Measurements from ENCODE around the gene SAA4.
"Not testable (repeated sequence)": the region's sequence is repeated elsewhere in the genome, so short reads cannot be mapped to it uniquely, and the experiment has no call there.

Gene SAA4

DNA sequence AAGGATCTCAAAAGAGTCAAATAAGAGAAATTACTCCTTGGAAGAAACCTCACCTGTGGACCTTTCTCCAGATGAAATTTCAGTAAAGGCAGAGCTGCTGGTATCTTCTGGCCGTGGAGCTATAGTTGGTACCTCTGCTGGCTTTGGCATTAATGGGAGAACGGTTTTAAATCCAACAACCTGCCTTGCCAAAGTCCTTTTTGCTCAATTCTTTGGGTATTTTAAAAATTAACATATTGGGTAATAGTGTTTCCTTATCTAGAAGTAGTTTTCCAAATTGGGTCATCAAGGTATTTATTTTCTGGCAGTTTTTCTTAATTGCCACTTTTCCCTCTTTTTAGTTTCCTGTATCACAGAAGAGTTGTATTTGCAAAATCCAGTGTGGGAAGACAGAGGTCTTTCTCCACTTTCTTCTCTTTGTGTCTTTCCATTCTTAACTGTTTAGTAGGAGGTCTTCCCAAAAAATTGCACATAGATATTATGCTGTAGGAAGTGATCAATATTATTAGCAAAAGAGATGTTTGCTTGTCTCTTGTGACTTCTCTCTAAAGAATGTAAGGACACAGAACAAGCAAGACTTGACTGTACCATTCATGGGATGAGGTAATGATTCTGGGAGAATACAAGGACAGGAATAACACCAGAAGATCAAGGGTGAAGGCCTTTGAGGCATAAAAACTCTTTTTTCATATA lies at the start of gene SAA4:
Gene SAA4 (minus strand): TSS at position 139 of the 693 bp plus-strand sequence. CDS start 876 bp downstream, outside the sequence.
- no peak for DNase-seq (ENCODE audit: low read depth)

- DNase-seq (ENCODE audit: low read depth), result no peak
These were observed 49.2 kb upstream of the SAA4 start for GRCh38 chr11:18285841-18286240.

DNA sequence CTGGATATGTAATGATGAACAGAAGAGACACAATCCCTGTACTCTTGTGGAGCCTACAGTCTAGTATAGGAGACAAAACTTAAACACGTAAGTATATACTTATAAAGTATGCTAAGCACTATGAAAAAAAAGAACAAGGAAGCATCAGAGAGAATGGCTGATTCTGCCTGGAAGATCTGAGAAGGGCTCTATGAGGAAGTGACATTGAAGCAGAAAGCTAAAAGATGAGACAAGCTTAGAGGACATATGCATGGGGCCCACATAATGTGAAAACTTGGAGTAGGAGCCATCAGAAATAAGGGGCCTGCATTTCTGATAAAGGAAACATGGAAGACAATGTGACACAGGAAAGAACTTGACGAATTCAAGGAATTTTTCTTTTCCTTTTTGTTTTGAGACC lies 46.0 kb upstream of the SAA4 start:
- no peak for DNase-seq (ENCODE audit: low read depth)

GRCh38 chr11:18280438-18281045 lies 43.9 kb upstream of the SAA4 start:
- no peak for DNase-seq (ENCODE audit: low read depth)

- DNase-seq (ENCODE audit: low read depth), result no peak
These were observed 41.1 kb upstream of the SAA4 start for GRCh38 chr11:18277565-18278271.

DNA sequence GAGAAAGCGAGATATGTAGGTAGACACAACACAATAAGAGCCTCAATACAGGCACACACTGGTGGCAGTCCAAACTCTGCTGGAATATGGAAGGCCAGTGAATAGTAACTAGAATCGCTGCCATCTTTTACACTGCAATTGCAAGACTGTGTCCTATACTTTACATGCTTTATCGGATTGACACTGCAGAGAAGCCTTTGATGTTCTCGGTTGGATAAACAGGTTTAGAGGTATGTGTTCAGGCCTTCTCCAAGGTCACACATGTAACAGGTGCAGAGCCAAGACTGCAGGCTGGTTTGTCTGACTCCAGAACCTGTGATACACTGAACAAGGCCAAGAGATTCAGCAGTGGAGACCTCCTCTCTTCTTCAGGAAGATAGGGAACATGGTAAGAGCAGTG lies 34.6 kb upstream of the SAA4 start:
- no peak for DNase-seq (ENCODE audit: low read depth)

DNA sequence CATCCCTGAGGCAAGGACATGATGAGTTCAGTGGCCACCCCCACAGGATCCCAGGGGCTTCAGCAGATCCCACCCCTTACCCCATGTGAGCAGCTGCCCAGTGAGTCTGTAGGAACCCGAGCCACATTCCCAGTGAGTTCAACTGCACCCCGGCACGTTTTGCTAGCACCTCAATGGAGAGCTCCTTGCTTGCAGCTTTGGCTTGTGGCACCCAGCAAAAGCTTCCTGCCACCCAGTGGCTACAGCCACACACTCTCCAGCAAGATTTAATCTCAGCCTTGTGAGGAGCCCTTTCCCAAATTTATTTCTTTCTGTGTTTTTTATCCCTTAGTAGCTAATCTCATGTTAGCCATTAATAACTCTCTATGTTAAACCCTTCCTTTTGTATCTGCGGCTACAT lies 33.5 kb upstream of the SAA4 start:
- DNase-seq (ENCODE audit: low read depth), result no peak

DNA sequence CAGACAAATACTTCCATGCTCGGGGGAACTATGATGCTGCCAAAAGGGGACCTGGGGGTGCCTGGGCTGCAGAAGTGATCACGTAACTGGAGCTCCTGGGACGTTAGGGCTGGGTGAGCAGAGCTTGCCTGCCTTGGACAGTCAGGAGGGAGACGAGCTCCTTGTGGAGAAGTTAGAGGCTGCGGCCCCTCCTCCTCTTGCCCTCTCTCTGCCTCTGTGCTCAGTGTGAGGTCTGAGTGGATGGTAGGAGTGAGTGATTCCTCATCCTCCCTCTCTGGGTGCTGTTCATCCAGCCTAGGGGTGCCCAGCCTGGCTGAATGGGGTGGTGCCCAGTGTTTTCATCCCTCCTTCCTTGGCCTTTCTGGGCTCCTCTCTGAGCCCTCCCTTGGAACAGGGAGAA lies 32.6 kb upstream of the SAA4 start:
- not testable (repeated sequence) for DNase-seq (ENCODE audit: low read depth)

- not testable (repeated sequence) for DNase-seq (ENCODE audit: low read depth)
These were observed 30.9 kb upstream of the SAA4 start for GRCh38 chr11:18267335-18268133.

DNA sequence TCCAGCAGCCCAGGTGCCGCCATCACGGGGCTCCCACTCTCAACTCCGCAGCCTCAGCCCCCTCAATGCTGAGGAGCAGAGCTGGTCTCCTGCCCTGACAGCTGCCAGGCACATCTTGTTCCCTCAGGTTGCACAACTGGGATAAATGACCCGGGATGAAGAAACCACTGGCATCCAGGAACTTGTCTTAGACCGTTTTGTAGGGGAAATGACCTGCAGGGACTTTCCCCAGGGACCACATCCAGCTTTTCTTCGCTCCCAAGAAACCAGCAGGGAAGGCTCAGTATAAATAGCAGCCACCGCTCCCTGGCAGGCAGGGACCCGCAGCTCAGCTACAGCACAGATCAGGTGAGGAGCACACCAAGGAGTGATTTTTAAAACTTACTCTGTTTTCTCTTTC lies 29.3 kb upstream of the SAA4 start, which contains the start of gene SAA1:
Gene SAA1 (plus strand): TSS at position 316 of the 400 bp plus-strand sequence. CDS start 624 bp downstream, outside the sequence.
- DNase-seq (ENCODE audit: low read depth), result no peak

DNA sequence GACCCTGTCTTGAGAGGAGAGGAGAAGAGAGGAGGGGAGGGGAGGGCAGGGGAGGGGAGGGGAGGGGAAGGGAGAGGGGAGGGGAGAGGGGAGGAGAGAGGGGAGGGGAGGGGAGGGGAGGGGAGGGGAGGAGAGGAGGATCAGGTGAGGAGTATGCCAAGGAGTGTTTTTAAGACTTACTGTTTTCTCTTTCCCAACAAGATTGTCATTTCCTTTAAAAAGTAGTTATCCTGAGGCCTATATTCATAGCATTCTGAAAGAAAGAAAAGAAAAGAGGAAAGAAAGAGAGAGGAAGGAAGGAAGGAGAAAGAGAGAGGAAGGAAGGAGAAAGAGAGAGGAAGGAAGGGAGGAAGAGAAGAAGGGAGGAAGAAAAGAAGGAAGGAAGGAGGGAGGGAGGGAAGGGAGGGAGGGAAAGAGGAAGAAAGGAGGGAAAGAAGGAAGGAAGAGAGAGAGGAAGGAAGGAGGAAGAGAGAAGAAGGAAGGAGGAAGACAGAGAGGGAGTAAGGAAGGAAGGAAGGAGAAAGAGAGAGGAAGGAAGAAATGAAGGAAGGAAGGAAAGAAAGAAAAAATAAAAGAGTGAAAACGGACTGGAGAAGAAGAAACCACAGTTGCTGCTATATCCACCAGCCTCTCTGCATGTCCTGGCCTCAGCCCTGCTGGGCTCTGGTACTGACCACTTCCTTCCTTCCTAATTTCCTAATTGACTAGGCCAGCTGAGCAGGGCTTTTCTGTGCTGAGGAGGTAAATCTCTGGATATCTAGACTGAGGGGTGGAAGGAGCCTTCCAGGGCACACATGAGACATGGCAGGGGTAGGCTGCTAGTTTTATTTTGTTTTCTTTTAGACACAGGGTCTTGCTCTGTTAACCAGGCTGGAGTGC lies 28.3 kb upstream of the SAA4 start:
- no peak for DNase-seq (ENCODE audit: low read depth)

DNA sequence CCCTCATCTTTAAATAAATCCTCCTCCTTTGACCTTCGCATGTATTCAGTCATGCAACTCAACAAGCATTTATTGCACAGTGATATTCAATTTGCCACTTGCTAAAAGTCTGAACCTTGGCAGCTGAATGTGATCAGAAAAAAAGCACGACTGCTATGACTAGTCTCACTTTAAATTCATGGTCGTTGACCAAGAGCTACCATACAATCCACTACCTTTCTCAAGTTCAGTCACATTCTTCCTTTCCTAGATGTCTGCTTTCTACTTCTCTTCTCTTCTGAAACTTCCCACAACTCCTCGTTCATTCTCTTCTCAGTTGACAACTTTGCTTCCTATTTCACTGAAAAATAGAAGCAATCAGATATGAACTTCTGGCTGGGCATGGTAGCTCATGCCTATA lies 27.4 kb upstream of the SAA4 start:
- DNase-seq (ENCODE audit: low read depth), result no peak

DNA sequence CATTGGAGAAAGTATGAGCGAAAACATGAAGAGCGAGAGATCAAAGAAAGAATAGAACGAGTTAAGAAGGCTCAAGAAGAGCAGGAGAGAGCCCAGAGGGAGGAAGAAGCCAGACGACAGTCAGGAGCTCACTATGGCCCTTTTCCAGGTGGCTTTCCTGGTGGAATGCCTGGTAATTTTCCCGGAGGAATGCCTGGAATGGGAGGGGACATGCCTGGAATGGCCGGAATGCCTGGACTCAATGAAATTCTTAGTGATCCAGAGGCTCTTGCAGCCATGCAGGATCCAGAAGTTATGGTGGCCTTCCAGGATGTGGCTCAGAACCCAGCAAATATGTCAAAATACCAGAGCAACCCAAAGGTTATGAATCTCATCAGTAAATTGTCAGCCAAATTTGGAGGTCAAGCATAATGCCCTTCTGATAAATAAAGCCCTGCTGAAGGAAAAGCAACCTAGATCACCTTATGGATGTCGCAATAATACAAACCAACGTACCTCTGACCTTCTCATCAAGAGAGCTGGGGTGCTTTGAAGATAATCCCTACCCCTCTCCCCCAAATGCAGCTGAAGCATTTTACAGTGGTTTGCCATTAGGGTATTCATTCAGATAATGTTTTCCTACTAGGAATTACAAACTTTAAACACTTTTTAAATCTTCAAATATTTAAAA lies 26.2 kb upstream of the SAA4 start:
- DNase-seq (ENCODE audit: low read depth), result not testable (repeated sequence)

DNA sequence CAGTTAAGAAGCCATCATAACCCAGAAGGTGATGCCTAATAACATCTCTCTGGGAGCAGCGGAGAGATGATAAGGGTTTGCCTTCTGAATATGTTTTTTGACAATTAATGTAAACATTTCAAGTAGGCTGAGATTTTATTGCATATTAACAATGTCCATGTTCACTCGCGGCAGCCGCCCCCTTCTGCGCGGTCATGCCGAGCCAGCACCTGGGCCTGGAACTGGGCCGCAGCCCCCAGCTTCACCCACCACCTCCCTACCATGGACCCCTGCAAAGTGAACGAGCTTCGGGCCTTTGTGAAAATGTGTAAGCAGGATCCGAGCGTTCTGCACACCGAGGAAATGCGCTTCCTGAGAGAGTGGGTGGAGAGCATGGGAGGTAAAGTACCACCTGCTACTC lies 25.1 kb upstream of the SAA4 start:
- DNase-seq (ENCODE audit: low read depth), result no peak

- DNase-seq (ENCODE audit: low read depth), result no peak
These were observed 22.7 kb upstream of the SAA4 start for GRCh38 chr11:18259259-18259658.

GRCh38 chr11:18254781-18255361 lies 18.3 kb upstream of the SAA4 start:
- no peak for DNase-seq (ENCODE audit: low read depth)

DNA sequence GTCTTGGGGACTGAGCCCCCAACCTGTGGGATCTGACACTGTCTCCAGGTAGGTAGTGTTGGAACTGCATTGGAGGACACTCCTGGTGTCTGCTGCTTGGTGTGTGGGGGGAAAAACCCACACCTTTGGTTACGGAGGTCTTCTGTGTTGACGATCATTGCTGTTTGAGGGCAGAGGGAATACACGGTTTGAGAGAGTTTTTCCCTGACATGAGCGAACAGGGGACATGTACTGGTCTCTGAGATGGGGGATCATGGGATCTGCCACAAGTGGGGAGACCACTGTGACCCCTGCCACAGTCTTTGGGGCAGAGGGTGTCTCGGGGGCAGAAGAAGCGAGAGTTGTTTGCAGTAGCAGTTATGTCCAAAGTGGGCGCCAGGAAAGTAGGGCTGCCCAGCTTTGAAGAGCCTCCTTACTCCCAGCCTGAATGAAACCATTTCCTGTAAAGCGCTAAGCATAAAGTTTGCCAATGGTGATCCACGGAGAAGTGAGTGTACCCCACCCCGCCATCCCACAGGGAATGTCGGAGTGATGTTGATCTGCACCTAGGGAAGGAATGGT lies 17.3 kb upstream of the SAA4 start:
- DNase-seq (ENCODE audit: low read depth), result no peak

DNA sequence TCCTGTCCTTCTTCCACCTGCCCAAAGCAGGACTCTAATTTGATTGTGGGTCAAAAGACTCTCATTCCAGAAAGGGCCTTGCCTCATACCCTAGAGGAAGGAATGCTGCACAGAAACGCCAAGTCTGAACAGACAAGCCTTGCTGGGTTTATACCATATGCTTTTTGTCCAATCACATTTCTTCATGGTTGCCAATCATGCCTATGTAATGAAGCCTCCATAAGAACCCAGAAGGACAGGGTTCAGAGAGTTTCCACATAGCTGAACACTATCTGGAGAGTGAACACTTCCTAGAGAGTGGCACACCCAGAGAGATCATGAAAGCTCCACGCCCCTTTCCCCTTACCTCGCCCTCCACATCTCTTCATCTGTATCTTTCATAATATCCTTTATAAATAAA lies 16.6 kb upstream of the SAA4 start:
- no peak for DNase-seq (ENCODE audit: low read depth)

GRCh38 chr11:18248561-18248960 lies 12.0 kb upstream of the SAA4 start, which contains the start of gene SAA2:
Gene SAA2, minus strand, starts transcription at chr11:18248668. Its CDS starts 657 bp downstream, at chr11:18248011.
- DNase-seq (ENCODE audit: low read depth), result no peak

GRCh38 chr11:18247191-18247581 lies 10.6 kb upstream of the SAA4 start:
- DNase-seq (ENCODE audit: low read depth), result not testable (repeated sequence)

All from stromal cell of bone marrow (primary cell).